GM23248 (cell line): ENCODE measurements around the gene NECTIN4. TPM values are rescaled to one million over a fixed set of nuclear protein-coding genes. Genes with fewer than 3 reads are reported as not detected.

Experiments used
- DNase-seq: peaks from one replicate; pipeline ENCODE4 v3.0.0-alpha.2; 2015
- H2AFZ ChIP-seq: fragments of 200-600 bp; sonication (generic); 2 replicates; pipeline ENCODE4 v1.6.1; 2016; ENCODE audit warnings: antibody characterized with exemption
- H3F3A ChIP-seq: fragments of 200-600 bp; sonication (generic); 2 replicates; pipeline ENCODE4 v1.6.1; 2016; ENCODE audit warnings: mild to moderate bottlenecking, antibody characterized with exemption, mixed run types; ENCODE audit not compliant: insufficient read depth
- H3K27ac ChIP-seq: fragments of 200-600 bp; sonication (generic); 2 replicates; pipeline ENCODE4 v1.5.1; 2016; ENCODE audit warnings: mild to moderate bottlenecking
- H3K27me3 ChIP-seq: fragments of 200-600 bp; sonication (generic); replicated peaks from 2 replicates; pipeline ENCODE4 v1.6.1; 2016; ENCODE audit warnings: mild to moderate bottlenecking; ENCODE audit not compliant: insufficient read depth
- H3K36me3 ChIP-seq: fragments of 200-600 bp; sonication (generic); 2 replicates; pipeline ENCODE4 v1.6.1; 2016; ENCODE audit warnings: low read depth, mild to moderate bottlenecking
- H3K4me1 ChIP-seq: fragments of 200-600 bp; sonication (generic); 2 replicates; pipeline ENCODE4 v1.6.1; 2016; ENCODE audit warnings: mild to moderate bottlenecking; ENCODE audit not compliant: insufficient read depth
- H3K4me2 ChIP-seq: fragments of 200-600 bp; sonication (generic); one replicate; pipeline ENCODE4 v1.6.1; 2016; ENCODE audit warnings: mild to moderate bottlenecking; ENCODE audit not compliant: unreplicated experiment
- H3K4me3 ChIP-seq: fragments of 200-600 bp; sonication (generic); 2 replicates; pipeline ENCODE4 v1.5.1; 2016; ENCODE audit warnings: mild to moderate bottlenecking
- H3K79me2 ChIP-seq: fragments of 200-600 bp; sonication (generic); 2 replicates; pipeline ENCODE4 v1.6.1; 2016; ENCODE audit warnings: mild to moderate bottlenecking; ENCODE audit not compliant: insufficient read depth
- H3K9ac ChIP-seq: fragments of 200-600 bp; sonication (generic); 2 replicates; pipeline ENCODE4 v1.6.1; 2016; ENCODE audit warnings: mild to moderate bottlenecking
- H3K9me2 ChIP-seq: fragments of 200-600 bp; sonication (generic); 2 replicates; pipeline ENCODE4 v1.6.1; 2016; ENCODE audit warnings: mixed run types, mild to moderate bottlenecking, moderate library complexity; ENCODE audit not compliant: insufficient read depth
- H3K9me3 ChIP-seq: fragments of 200-600 bp; sonication (generic); one replicate; pipeline ENCODE4 v1.6.1; 2017; ENCODE audit warnings: low read depth
- H4K20me1 ChIP-seq: fragments of 200-600 bp; sonication (generic); 2 replicates; pipeline ENCODE4 v1.6.0; 2016; ENCODE audit not compliant: insufficient read depth
- EZH2 ChIP-seq: fragments of 200-600 bp; sonication (generic); IDR thresholded peaks from 2 replicates; pipeline ENCODE4 v1.6.1; 2018; ENCODE audit warnings: antibody characterized with exemption, mild to moderate bottlenecking; ENCODE audit not compliant: insufficient read depth, poor library complexity, severe bottlenecking
- EZH2phosphoT487 ChIP-seq: fragments of 200-600 bp; sonication (generic); IDR thresholded peaks from 2 replicates; pipeline ENCODE4 v1.6.1; 2018; ENCODE audit warnings: antibody characterized with exemption, moderate library complexity, mild to moderate bottlenecking, low read depth; ENCODE audit not compliant: insufficient read depth
- WGBS, 2 experiments: methylation state at CpG; one replicate each; pipeline ENCODE4 v1.1.6; 2015 to 2017; ENCODE audit warnings: low lambda C conversion rate in 2 of 2, low coverage in 1 of 2; ENCODE audit errors: missing lambda C conversion rate in 2 of 2; 5-methylcytosine and 5-hydroxymethylcytosine counted together
- in situ Hi-C: fragments of 300-500 bp; cut with MboI; formaldehyde crosslinking; loops from 2 replicates; pipeline ENCODE4 v1.15.0; 2020
- polyA plus RNA-seq: library from polyadenylated mRNA; unstranded; fragments of >200 nt; fragmentation: Nextera tagmentation; extraction: Ambion mirVana; gene quantifications from 2 replicates; pipeline ENCODE4 v1.2.1, GENCODE V29; 2016
- total RNA-seq: library from RNA; depleted of rRNA; stranded (reverse); fragments of >200 nt; shearing (Covaris generic); gene quantifications from 2 replicates; pipeline ENCODE4 v1.2.3, GENCODE V29; 2014

NECTIN4 gene
- total and polyA plus RNA-seq, 2 experiments from 2014 or later = 0.40 to 0.54 TPM

DNA sequence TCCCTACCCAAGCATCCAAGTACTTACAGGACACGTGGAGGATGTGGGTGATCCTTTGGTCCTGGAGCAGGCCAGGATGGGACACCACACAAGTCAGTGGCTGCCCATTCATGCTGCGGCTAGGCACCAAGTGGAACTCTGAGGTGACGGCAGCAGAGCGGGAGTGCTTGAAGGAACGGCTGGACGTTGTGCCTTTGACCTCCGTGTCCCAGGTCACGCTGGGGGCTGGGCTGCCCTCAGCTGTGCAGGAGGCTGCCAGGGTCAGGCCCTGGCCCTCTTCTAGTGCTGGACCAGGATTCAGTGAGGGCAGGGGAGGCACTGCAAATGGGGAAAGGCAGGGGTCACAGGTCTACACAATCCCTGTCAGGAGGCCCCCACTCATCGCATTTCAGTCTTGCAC is 11.9 kb downstream of the NECTIN4 start:
- TF ChIP-seq EZH2phosphoT487 (no peak), EZH2 (no peak)
- Histone ChIP-seq H3K9me3 (no peaks in the 10 kb centered on the region), H3K4me1 (peaks cover 25% of the 10 kb centered on the region), H3K4me2 (no peak overlapping the region), H3K27ac (no peak overlapping the region), H3F3A (peaks cover 16% of the 10 kb centered on the region), H4K20me1 (no peaks in the 10 kb centered on the region), H2AFZ (no peak overlapping the region), H3K9me2 (no peaks in the 10 kb centered on the region), H3K79me2 (no peaks in the 10 kb centered on the region), H3K27me3 (no peaks in the 10 kb centered on the region), H3K36me3 (no peaks in the 10 kb centered on the region), H3K4me3 (no peak overlapping the region), H3K9ac (no peak overlapping the region)
- in situ Hi-C loops = no loop called here
- 51 to 59% methylated on average over 9 of the region's 9 CpGs for WGBS, 2 experiments
- DNase-seq = no peak

DNA sequence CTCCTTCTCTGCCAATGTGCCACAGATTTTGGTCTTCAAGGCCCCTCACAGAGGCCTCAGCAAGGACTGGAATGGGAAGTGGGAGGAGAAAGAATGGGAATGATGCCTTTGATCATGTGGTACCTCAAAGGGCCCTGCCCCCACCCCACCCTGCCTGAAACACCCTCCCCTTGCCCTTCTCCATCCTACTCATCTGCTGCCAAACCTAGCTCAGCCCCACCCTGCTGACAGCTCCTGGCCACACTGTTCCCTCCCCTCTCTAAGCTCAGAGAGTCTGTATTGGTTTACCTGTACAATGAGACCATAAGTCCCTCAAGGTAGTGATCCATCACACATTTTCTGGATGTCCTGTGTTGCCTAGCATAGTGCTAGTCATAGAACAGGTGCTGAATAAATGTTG is 12.9 kb downstream of the NECTIN4 start:
- Histone ChIP-seq H3K4me1 (peaks cover 15% of the 10 kb centered on the region), H3F3A (peaks cover 16% of the 10 kb centered on the region), H3K79me2 (no peaks in the 10 kb centered on the region), H4K20me1 (no peaks in the 10 kb centered on the region), H3K27ac (no peak overlapping the region), H2AFZ (no peak overlapping the region), H3K27me3 (no peaks in the 10 kb centered on the region), H3K36me3 (no peaks in the 10 kb centered on the region), H3K9me3 (no peaks in the 10 kb centered on the region), H3K9me2 (no peaks in the 10 kb centered on the region), H3K4me3 (no peak overlapping the region), H3K9ac (no peak overlapping the region), H3K4me2 (no peak overlapping the region)
- TF ChIP-seq EZH2phosphoT487 = no peak
- no peak for TF ChIP-seq EZH2
- in situ Hi-C loops = no loop called here
- DNase-seq = no peak

GRCh38 chr1:161074676-161075368 is 14.5 kb downstream of the NECTIN4 start:
- DNase-seq = no peak
- H3K9ac ChIP-seq = no peak overlapping the region
- H3K27me3 ChIP-seq = no peaks in the 10 kb centered on the region
- H3K4me2 ChIP-seq = no peak overlapping the region
- WGBS, 2 experiments = 74 to 79% methylated on average over 11 to 12 of the region's 12 CpGs
- in situ Hi-C loops = no loop called here
- TF ChIP-seq EZH2phosphoT487 (no peak), EZH2 (no peak)
- H3K27ac ChIP-seq = no peak overlapping the region
- H4K20me1 ChIP-seq = no peaks in the 10 kb centered on the region
- no peaks in the 10 kb centered on the region for H3K9me3 ChIP-seq
- no peaks in the 10 kb centered on the region for H3F3A ChIP-seq
- H3K4me1 ChIP-seq = no peaks in the 10 kb centered on the region
- H3K79me2 ChIP-seq = no peaks in the 10 kb centered on the region
- H3K4me3 ChIP-seq = no peak overlapping the region
- H3K9me2 ChIP-seq = no peaks in the 10 kb centered on the region
- 0 out of 2 replicates have a peak overlapping the region, but pooled peaks have one; percentile 24 for H2AFZ ChIP-seq
- H3K36me3 ChIP-seq = no peaks in the 10 kb centered on the region

- no peak overlapping the region for H2AFZ ChIP-seq
- H3K79me2 ChIP-seq = no peaks in the 10 kb centered on the region
- no peaks in the 10 kb centered on the region for H3K9me2 ChIP-seq
- no peak for TF ChIP-seq EZH2
- TF ChIP-seq EZH2phosphoT487 = no peak
- in situ Hi-C loops = no loop called here
- H3K4me2 ChIP-seq = no peak overlapping the region
- WGBS, 2 experiments = 72 to 73% methylated on average over 7 of the region's 7 CpGs
- H3K4me1 ChIP-seq = no peaks in the 10 kb centered on the region
- H3F3A ChIP-seq = no peaks in the 10 kb centered on the region
- H3K9ac ChIP-seq = no peak overlapping the region
- no peak overlapping the region for H3K4me3 ChIP-seq
- no peaks in the 10 kb centered on the region for H3K27me3 ChIP-seq
- H3K36me3 ChIP-seq = no peaks in the 10 kb centered on the region
- no peaks in the 10 kb centered on the region for H3K9me3 ChIP-seq
- H4K20me1 ChIP-seq = no peaks in the 10 kb centered on the region
- DNase-seq = no peak
- no peak overlapping the region for H3K27ac ChIP-seq
These were observed 15.8 kb downstream of the NECTIN4 start for GRCh38 chr1:161073474-161074121.
